Tibial nerve (tissue), 4 donors: ENCODE data around the gene LGI4. TPM values are rescaled to one million over a fixed set of nuclear protein-coding genes. Genes with fewer than 3 reads are reported as not detected.
A peak's percentile ranks its signal among the peaks of the same experiment; 100 is the strongest.

Experiments used
- DNase-seq, 2 donors: peaks; one replicate each; pipeline ENCODE4 v3.0.0-alpha.2; 2019; ENCODE audit warnings: low spot score in 2 of 2
- H3K27ac ChIP-seq, 4 donors: fragments of 200-600 bp; sonication (generic) in 3 of 4; one replicate each; pipeline ENCODE4 v1.5.1; 2017 to 2019; ENCODE audit warnings: mild to moderate bottlenecking in 1 of 4
- H3K27me3 ChIP-seq, 2 donors: fragments of 200-600 bp; sonication (generic) in 1 of 2; one replicate each; pipeline versions ENCODE4 v1.5.1 to v1.6.0; 2017 to 2019
- H3K36me3 ChIP-seq, 3 donors: fragments of 200-600 bp; sonication (generic); one replicate each; pipeline ENCODE4 v1.5.1; 2018 to 2019
- H3K4me1 ChIP-seq, 4 donors: fragments of 200-600 bp; sonication (generic) in 3 of 4; one replicate each; pipeline ENCODE4 v1.5.1; 2017 to 2019
- H3K4me3 ChIP-seq, 4 donors: fragments of 200-600 bp; sonication (generic) in 3 of 4; one replicate each; pipeline ENCODE4 v1.5.1; 2017 to 2019; ENCODE audit warnings: mild to moderate bottlenecking in 1 of 4, moderate library complexity in 1 of 4
- H3K9me3 ChIP-seq, 4 donors: fragments of 200-600 bp; sonication (generic) in 3 of 4; one replicate each; pipeline ENCODE4 v1.5.1; 2017 to 2019
- CTCF ChIP-seq, 5 experiments: fragments of 200-600 bp in 3 of 5; fragments of 450-650 bp in 2 of 5; sonication (generic) in 3 of 5; IDR thresholded peaks; one replicate each; pipeline ENCODE4 v1.5.1; 2016 to 2019; ENCODE audit warnings: antibody characterized with exemption in 5 of 5, mild to moderate bottlenecking in 3 of 5, moderate library complexity in 2 of 5
- EP300 ChIP-seq, 2 donors: sonication (generic); formaldehyde crosslinking; IDR thresholded peaks; one replicate each; pipeline ENCODE4 v1.6.1; 2017; ENCODE audit warnings: antibody characterized with exemption in 2 of 2, mild to moderate bottlenecking in 1 of 2
- POLR2A ChIP-seq, 2 donors: fragments of 450-650 bp; IDR thresholded peaks; one replicate each; pipeline ENCODE4 v1.6.1; 2017; ENCODE audit warnings: antibody characterized with exemption in 2 of 2, mild to moderate bottlenecking in 2 of 2, moderate library complexity in 2 of 2
- WGBS, 2 donors: methylation state at CpG; one replicate each; pipeline ENCODE4 v1.1.5; 2018; 5-methylcytosine and 5-hydroxymethylcytosine counted together
- total RNA-seq, 4 donors: library from RNA; depleted of rRNA; stranded (reverse); fragments of >200 nt; gene quantifications; one replicate each; pipeline ENCODE4 v1.1.0, GENCODE V29; 2016

The LGI4 gene
- total RNA-seq, 4 donors from 2014 or later = 207 to 323 (median 302) TPM

- peak overlapping the region; percentile 7 to 27 (median 18) for H3K4me3 ChIP-seq
- 47 to 62% methylated on average over 19 to 21 of the region's 35 CpGs for WGBS, 2 donors
- peaks cover 0 to 85% (median 56%) of the 10 kb centered on the region in 4 donors for H3K4me1 ChIP-seq
Measured at GRCh38 chr19:35125749-35126623, 8.9 kb downstream of the LGI4 start.

GRCh38 chr19:35125270-35125717 lies 9.6 kb downstream of the LGI4 start:
- Histone ChIP-seq H3K9me3 (no peaks in the 10 kb centered on the region), H3K27ac (peak overlapping the region; percentile 82 to 99 (median 90)), H3K36me3 (peaks cover 0 to 1% (median 0%) of the 10 kb centered on the region in 3 donors), H3K4me3 (peak overlapping the region in 3 of 4 donors; percentile 27 to 56 (median 37)), H3K27me3 (no peaks in the 10 kb centered on the region), H3K4me1 (peaks cover 0 to 85% (median 63%) of the 10 kb centered on the region in 4 donors)
- DNase-seq = no peak
- TF ChIP-seq EP300 (IDR thresholded peaks at IDR 0.05) (no peak), CTCF (IDR thresholded peaks at IDR 0.05) (no peak), POLR2A (IDR thresholded peaks at IDR 0.05) (no peak)
- WGBS, 2 donors = 56 to 72% methylated on average over 10 to 19 of the region's 19 CpGs

More at GRCh38 chr19:35125749-35126623, 8.9 kb downstream of the LGI4 start:
- Histone ChIP-seq H3K27ac (peak overlapping the region; percentile 82 to 99 (median 90)), H3K9me3 (no peaks in the 10 kb centered on the region), H3K36me3 (peaks cover 0 to 8% (median 0%) of the 10 kb centered on the region in 3 donors), H3K27me3 (no peaks in the 10 kb centered on the region)
- no peak for DNase-seq
- TF ChIP-seq CTCF (IDR thresholded peaks at IDR 0.05) (no peak), EP300 (IDR thresholded peaks at IDR 0.05) (no peak), POLR2A (IDR thresholded peaks at IDR 0.05) (no peak)

GRCh38 chr19:35124098-35125060 lies 10.5 kb downstream of the LGI4 start:
- 4 to 13% methylated on average over 24 to 41 of the region's 42 CpGs for WGBS, 2 donors
- H3K27ac ChIP-seq = peak overlapping the region; percentile 82 to 99 (median 90)
- H3K36me3 ChIP-seq = no peaks in the 10 kb centered on the region
- H3K27me3 ChIP-seq = no peaks in the 10 kb centered on the region
- H3K4me1 ChIP-seq = peaks cover 0 to 85% (median 67%) of the 10 kb centered on the region in 4 donors
- TF ChIP-seq CTCF (IDR thresholded peaks at IDR 0.05) (peak in 2 of 5 experiments; percentile 26 to 50), POLR2A (IDR thresholded peaks at IDR 0.05) (peak; percentile 92 to 99), EP300 (IDR thresholded peaks at IDR 0.05) (peak; percentile 68 to 100)
- peak overlapping the region; percentile 33 to 58 (median 46) for H3K4me3 ChIP-seq
- DNase-seq = peak; percentile 93 to 96
- no peaks in the 10 kb centered on the region for H3K9me3 ChIP-seq

- WGBS, 2 donors = 28 to 31% methylated on average over 5 of the region's 5 CpGs
- Histone ChIP-seq H3K9me3 (no peaks in the 10 kb centered on the region), H3K27me3 (no peaks in the 10 kb centered on the region), H3K27ac (peak overlapping the region; percentile 82 to 99 (median 90)), H3K4me1 (peaks cover 0 to 92% (median 70%) of the 10 kb centered on the region in 4 donors), H3K36me3 (no peaks in the 10 kb centered on the region), H3K4me3 (peak overlapping the region in 2 of 4 donors; percentile 56 to 58)
- no peak for TF ChIP-seq POLR2A (IDR thresholded peaks at IDR 0.05)
- peak in 1 of 2 donors; percentile 74 for TF ChIP-seq EP300 (IDR thresholded peaks at IDR 0.05)
- peak; percentile 65 to 67 for DNase-seq
Measured at GRCh38 chr19:35123573-35123972, 11.3 kb downstream of the LGI4 start.
